Duodenal mucosa (tissue), 2 donors: ENCODE measurements around the gene FEZF2.

Source experiments
- H3K27ac ChIP-seq: one replicate; pipeline ENCODE4 v1.7.0; 2013; ENCODE audit warnings: low read depth, low read length
- H3K27me3 ChIP-seq, 2 donors: one replicate each; pipeline ENCODE4 v1.7.0; 2013; ENCODE audit warnings: low read length in 2 of 2, control low read depth in 1 of 2; ENCODE audit not compliant: insufficient read depth in 2 of 2, control insufficient read depth in 1 of 2
- H3K36me3 ChIP-seq, 2 donors: one replicate each; pipeline ENCODE4 v1.7.0; 2013; ENCODE audit warnings: low read length in 2 of 2, control low read depth in 1 of 2; ENCODE audit not compliant: insufficient read depth in 2 of 2, control insufficient read depth in 1 of 2
- H3K4me1 ChIP-seq, 2 donors: one replicate each; pipeline ENCODE4 v1.7.0; 2013; ENCODE audit warnings: low read length in 2 of 2, control low read depth in 1 of 2; ENCODE audit not compliant: insufficient read depth in 2 of 2, control insufficient read depth in 1 of 2
- H3K4me3 ChIP-seq, 2 donors: one replicate each; pipeline ENCODE4 v1.7.0; 2013; ENCODE audit warnings: low read length in 2 of 2, low read depth in 1 of 2
- H3K9ac ChIP-seq, 2 donors: one replicate each; pipeline ENCODE4 v1.7.0; 2013; ENCODE audit warnings: low read length in 2 of 2, low read depth in 1 of 2
- H3K9me3 ChIP-seq, 2 donors: one replicate each; pipeline ENCODE4 v1.7.0; 2013; ENCODE audit warnings: low read length in 2 of 2, control low read depth in 1 of 2; ENCODE audit not compliant: control insufficient read depth in 1 of 2

The FEZF2 gene

GRCh38 chr3:62373714-62374333, 474 bp upstream of the FEZF2 start:
- Histone ChIP-seq H3K36me3 (no peaks in the 10 kb centered on the region), H3K9ac (no peak overlapping the region), H3K9me3 (no peaks in the 10 kb centered on the region), H3K27me3 (peaks cover 81 to 89% of the 10 kb centered on the region in 2 donors), H3K4me1 (no peaks in the 10 kb centered on the region), H3K4me3 (peak overlapping the region in 1 of 2 donors; percentile 22), H3K27ac (no peak overlapping the region)

- Histone ChIP-seq H3K27me3 (peaks cover 86 to 92% of the 10 kb centered on the region in 2 donors), H3K9me3 (no peaks in the 10 kb centered on the region), H3K4me3 (no peak overlapping the region), H3K4me1 (no peaks in the 10 kb centered on the region), H3K27ac (no peak overlapping the region), H3K9ac (no peak overlapping the region), H3K36me3 (no peaks in the 10 kb centered on the region)
Measured at GRCh38 chr3:62372621-62373041, 719 bp downstream of the FEZF2 start.

GRCh38 chr3:62371720-62372591, 1.4 kb downstream of the FEZF2 start:
- H3K4me3 ChIP-seq: no peak overlapping the region

GRCh38 chr3:62370858-62371719, 2.3 kb downstream of the FEZF2 start:
- Histone ChIP-seq H3K27ac (no peak overlapping the region), H3K4me1 (no peaks in the 10 kb centered on the region), H3K9me3 (no peaks in the 10 kb centered on the region), H3K27me3 (peaks cover 86 to 95% of the 10 kb centered on the region in 2 donors), H3K36me3 (no peaks in the 10 kb centered on the region), H3K4me3 (no peak overlapping the region), H3K9ac (no peak overlapping the region)

More at GRCh38 chr3:62371720-62372591, 1.4 kb downstream of the FEZF2 start:
- Histone ChIP-seq H3K9me3 (no peaks in the 10 kb centered on the region), H3K27me3 (peaks cover 86 to 96% of the 10 kb centered on the region in 2 donors), H3K4me1 (no peaks in the 10 kb centered on the region), H3K27ac (no peak overlapping the region), H3K9ac (no peak overlapping the region), H3K36me3 (no peaks in the 10 kb centered on the region)

- H3K27me3 ChIP-seq: peaks cover 84 to 95% of the 10 kb centered on the region in 2 donors
- H3K36me3 ChIP-seq: no peaks in the 10 kb centered on the region
- no peak overlapping the region for H3K27ac ChIP-seq
- H3K9me3 ChIP-seq: no peaks in the 10 kb centered on the region
- H3K9ac ChIP-seq: no peak overlapping the region
- no peak overlapping the region for H3K4me3 ChIP-seq
- no peaks in the 10 kb centered on the region for H3K4me1 ChIP-seq
Measured at GRCh38 chr3:62370112-62370857, 3.1 kb downstream of the FEZF2 start.

GRCh38 chr3:62369476-62369743, 3.9 kb downstream of the FEZF2 start:
- no peak overlapping the region for H3K27ac ChIP-seq
- peak overlapping the region in 1 of 2 donors; percentile 8 for H3K4me3 ChIP-seq
- no peaks in the 10 kb centered on the region for H3K36me3 ChIP-seq
- peaks cover 82 to 91% of the 10 kb centered on the region in 2 donors for H3K27me3 ChIP-seq
- no peaks in the 10 kb centered on the region for H3K9me3 ChIP-seq
- no peaks in the 10 kb centered on the region for H3K4me1 ChIP-seq
- no peak overlapping the region for H3K9ac ChIP-seq

- H3K4me1 ChIP-seq: no peaks in the 10 kb centered on the region
- no peak overlapping the region for H3K9ac ChIP-seq
- no peak overlapping the region for H3K27ac ChIP-seq
- H3K27me3 ChIP-seq: peaks cover 77 to 86% of the 10 kb centered on the region in 2 donors
- H3K36me3 ChIP-seq: no peaks in the 10 kb centered on the region
- H3K9me3 ChIP-seq: no peaks in the 10 kb centered on the region
- H3K4me3 ChIP-seq: peak overlapping the region in 1 of 2 donors; percentile 8
Measured at GRCh38 chr3:62368705-62369475, 4.5 kb downstream of the FEZF2 start.

- peaks cover 73 to 81% of the 10 kb centered on the region in 2 donors for H3K27me3 ChIP-seq
- H3K4me3 ChIP-seq: no peak overlapping the region
- H3K4me1 ChIP-seq: no peaks in the 10 kb centered on the region
- no peak overlapping the region for H3K27ac ChIP-seq
- no peak overlapping the region for H3K9ac ChIP-seq
- H3K9me3 ChIP-seq: no peaks in the 10 kb centered on the region
- no peaks in the 10 kb centered on the region for H3K36me3 ChIP-seq
Measured at GRCh38 chr3:62368290-62368704, 5.1 kb downstream of the FEZF2 start.

- H3K9me3 ChIP-seq: no peaks in the 10 kb centered on the region
- no peak overlapping the region for H3K4me3 ChIP-seq
- H3K4me1 ChIP-seq: no peaks in the 10 kb centered on the region
- H3K9ac ChIP-seq: no peak overlapping the region
- peaks cover 72 to 77% of the 10 kb centered on the region in 2 donors for H3K27me3 ChIP-seq
- H3K27ac ChIP-seq: no peak overlapping the region
- H3K36me3 ChIP-seq: no peaks in the 10 kb centered on the region
Measured at GRCh38 chr3:62367763-62368195, 5.6 kb downstream of the FEZF2 start.
